Endodermal cell (in vitro differentiated cells): Measurements from ENCODE around the gene ATP13A2. TPM values are rescaled to one million over a fixed set of nuclear protein-coding genes. Genes with fewer than 3 reads are reported as not detected.

ENCODE experiments used
- DNase-seq: peaks from one replicate; pipeline ENCODE4 v3.0.0-alpha.2; 2017
- H3K27ac ChIP-seq: 2 replicates; pipeline ENCODE4 v1.5.1; 2013; ENCODE audit warnings: mild to moderate bottlenecking, low read depth, low read length, moderate library complexity
- H3K27me3 ChIP-seq: 2 replicates; pipeline ENCODE4 v1.6.1; 2013; ENCODE audit warnings: mild to moderate bottlenecking, low read length, moderate library complexity; ENCODE audit not compliant: insufficient read depth, control insufficient read depth, poor library complexity, severe bottlenecking
- H3K36me3 ChIP-seq: 2 replicates; pipeline ENCODE4 v1.7.0; 2013; ENCODE audit warnings: mild to moderate bottlenecking, low read length, moderate library complexity; ENCODE audit not compliant: control insufficient read depth, insufficient read depth
- H3K4me1 ChIP-seq: one replicate; pipeline ENCODE4 v1.7.0; 2013; ENCODE audit warnings: low read length; ENCODE audit not compliant: control insufficient read depth, insufficient read depth
- H3K4me3 ChIP-seq: 2 replicates; pipeline ENCODE4 v1.5.1; 2013; ENCODE audit warnings: mild to moderate bottlenecking, low read length, moderate library complexity
- H3K9ac ChIP-seq: 2 replicates; pipeline ENCODE4 v1.6.1; 2013; ENCODE audit warnings: mild to moderate bottlenecking, low read length, moderate library complexity; ENCODE audit not compliant: poor library complexity, severe bottlenecking; ENCODE audit errors: extremely low read depth
- H3K9me3 ChIP-seq: 2 replicates; pipeline ENCODE4 v1.6.1; 2013; ENCODE audit warnings: mild to moderate bottlenecking, low read length, moderate library complexity; ENCODE audit not compliant: control insufficient read depth
- H3K27ac Mint-ChIP-seq: 2 replicates; pipeline ENCODE4 v1.8.0; 2020; ENCODE audit warnings: mixed read lengths
- H3K27me3 Mint-ChIP-seq: 2 replicates; pipeline ENCODE4 v1.8.0; 2021; ENCODE audit warnings: mild to moderate bottlenecking, mixed read lengths; ENCODE audit not compliant: insufficient read depth
- H3K36me3 Mint-ChIP-seq: 2 replicates; pipeline ENCODE4 v1.8.0; 2020; ENCODE audit warnings: low read depth, mixed read lengths
- H3K4me1 Mint-ChIP-seq: 2 replicates; pipeline ENCODE4 v1.8.0; 2020; ENCODE audit warnings: mixed read lengths
- H3K4me3 Mint-ChIP-seq: 2 replicates; pipeline ENCODE4 v1.8.0; 2020; ENCODE audit warnings: mild to moderate bottlenecking, moderate library complexity, mixed read lengths
- H3K9me3 Mint-ChIP-seq: 2 replicates; pipeline ENCODE4 v1.8.0; 2020; ENCODE audit warnings: mild to moderate bottlenecking, mixed read lengths
- WGBS, 2 experiments: methylation state at CpG; one replicate each; pipeline versions ENCODE4 v1.1.5 to v1.1.7; 2013; ENCODE audit warnings: missing lambda C conversion rate in 2 of 2, mixed read lengths in 1 of 2; ENCODE audit not compliant: insufficient coverage in 1 of 2, insufficient read length in 1 of 2; 5-methylcytosine and 5-hydroxymethylcytosine counted together
- total RNA-seq, 2 donors: library from RNA; stranded (reverse); fragmentation: NEBNext Ultra II Directional in 1 of 2; extraction: Animal tissue kit (Norgen Biotek cat#: 25700) in 1 of 2; gene quantifications; 2 replicates in 1 of 2; 3 replicates in 1 of 2; pipeline ENCODE4 v1.2.1, GENCODE V29; 2021
- TF ChIP-seq, protein P1 (sequence below): fragments of 200-600 bp; sonication (generic); conservative IDR thresholded peaks from 2 replicates; pipeline ENCODE4 v1.5.0; 2021; ENCODE audit warnings: antibody characterized with exemption, mild to moderate bottlenecking

ATP13A2 gene
- total RNA-seq, 2 donors from 2014 or later = 69.4 to 82.6 TPM

DNA sequence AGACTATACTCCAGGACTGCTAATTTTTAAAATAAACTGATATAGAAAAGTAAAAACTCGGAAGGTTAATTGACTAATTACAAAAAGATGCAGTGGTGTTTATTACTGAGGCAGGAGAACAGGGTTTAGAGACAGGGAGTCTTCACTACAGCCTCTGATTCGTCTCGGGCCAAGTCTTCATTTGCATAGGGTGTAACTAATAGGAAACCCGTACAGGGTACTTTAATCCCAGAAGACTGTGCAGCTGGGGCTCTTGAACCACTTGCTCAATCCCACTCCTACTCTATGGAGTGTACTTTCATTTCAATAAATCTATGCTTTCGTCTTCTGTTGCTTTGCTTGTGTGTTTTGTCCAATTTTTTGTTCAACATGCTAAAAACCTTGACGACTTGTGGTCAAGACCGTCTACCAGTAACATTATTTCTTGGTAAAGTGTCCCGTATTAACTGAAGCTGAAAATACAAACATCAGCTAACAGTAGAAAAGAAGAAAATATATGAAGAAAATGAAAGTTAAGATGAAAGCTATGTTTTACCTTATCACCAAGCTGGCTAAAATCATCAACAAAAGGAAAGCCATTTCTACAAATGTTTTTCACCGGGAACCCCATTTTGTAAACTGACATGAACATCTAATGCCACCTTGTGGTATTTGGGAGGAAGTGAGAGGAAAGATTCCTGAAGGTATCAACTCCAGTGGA lies 34.1 kb upstream of the ATP13A2 start:
- Mint-ChIP-seq H3K27ac (peak overlapping the region; percentile 35), H3K36me3 (peaks cover 29% of the 10 kb centered on the region), H3K4me3 (no peak overlapping the region), H3K4me1 (peaks cover 3% of the 10 kb centered on the region), H3K27me3 (no peaks in the 10 kb centered on the region), H3K9me3 (no peaks in the 10 kb centered on the region)
- DNase-seq = no peak
- Histone ChIP-seq H3K9me3 (no peaks in the 10 kb centered on the region), H3K4me3 (no peak overlapping the region), H3K27me3 (no peaks in the 10 kb centered on the region), H3K36me3 (peaks cover 53% of the 10 kb centered on the region), H3K9ac (peak overlapping the region; percentile 28), H3K27ac (no peak overlapping the region), H3K4me1 (no peaks in the 10 kb centered on the region)
- TF ChIP-seq, protein P1, sequence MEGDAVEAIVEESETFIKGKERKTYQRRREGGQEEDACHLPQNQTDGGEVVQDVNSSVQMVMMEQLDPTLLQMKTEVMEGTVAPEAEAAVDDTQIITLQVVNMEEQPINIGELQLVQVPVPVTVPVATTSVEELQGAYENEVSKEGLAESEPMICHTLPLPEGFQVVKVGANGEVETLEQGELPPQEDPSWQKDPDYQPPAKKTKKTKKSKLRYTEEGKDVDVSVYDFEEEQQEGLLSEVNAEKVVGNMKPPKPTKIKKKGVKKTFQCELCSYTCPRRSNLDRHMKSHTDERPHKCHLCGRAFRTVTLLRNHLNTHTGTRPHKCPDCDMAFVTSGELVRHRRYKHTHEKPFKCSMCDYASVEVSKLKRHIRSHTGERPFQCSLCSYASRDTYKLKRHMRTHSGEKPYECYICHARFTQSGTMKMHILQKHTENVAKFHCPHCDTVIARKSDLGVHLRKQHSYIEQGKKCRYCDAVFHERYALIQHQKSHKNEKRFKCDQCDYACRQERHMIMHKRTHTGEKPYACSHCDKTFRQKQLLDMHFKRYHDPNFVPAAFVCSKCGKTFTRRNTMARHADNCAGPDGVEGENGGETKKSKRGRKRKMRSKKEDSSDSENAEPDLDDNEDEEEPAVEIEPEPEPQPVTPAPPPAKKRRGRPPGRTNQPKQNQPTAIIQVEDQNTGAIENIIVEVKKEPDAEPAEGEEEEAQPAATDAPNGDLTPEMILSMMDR = peak; percentile 86
- WGBS, 2 experiments = 78 to 83% methylated on average over 7 to 9 of the region's 9 CpGs

DNA sequence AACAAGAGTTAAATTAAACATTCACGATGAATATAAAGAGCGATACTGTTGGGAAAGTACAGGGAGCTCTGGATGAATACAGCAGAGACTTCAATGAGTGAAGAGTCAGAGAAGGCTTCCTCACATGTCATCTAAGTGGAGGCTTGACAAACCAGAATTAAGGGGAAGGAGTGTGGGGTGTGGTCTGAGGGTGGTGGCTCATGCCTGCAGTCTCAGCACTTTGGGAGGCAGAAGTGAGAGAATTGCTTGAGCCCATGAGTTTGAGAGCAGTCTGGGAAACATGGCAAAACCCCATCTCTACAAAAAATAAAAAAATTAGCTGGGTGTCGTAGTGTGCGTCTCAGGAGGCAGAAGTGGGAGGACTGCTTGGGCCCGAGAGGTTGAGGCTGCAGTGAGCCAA lies 33.4 kb upstream of the ATP13A2 start:
- no peak overlapping the region for H3K4me3 Mint-ChIP-seq
- peaks cover 28% of the 10 kb centered on the region for H3K36me3 Mint-ChIP-seq
- TF ChIP-seq, protein P1 = no peak
- peaks cover 3% of the 10 kb centered on the region for H3K4me1 Mint-ChIP-seq
- no peak for DNase-seq
- H3K9me3 Mint-ChIP-seq = no peaks in the 10 kb centered on the region
- H3K27me3 Mint-ChIP-seq = no peaks in the 10 kb centered on the region
- H3K27ac Mint-ChIP-seq = peak overlapping the region; percentile 3
- no peaks in the 10 kb centered on the region for H3K9me3 ChIP-seq
- no peaks in the 10 kb centered on the region for H3K4me1 ChIP-seq
- H3K4me3 ChIP-seq = no peak overlapping the region
- no peak overlapping the region for H3K9ac ChIP-seq
- no peak overlapping the region for H3K27ac ChIP-seq
- WGBS, 2 experiments = 75 to 76% methylated on average over 5 of the region's 5 CpGs
- peaks cover 53% of the 10 kb centered on the region for H3K36me3 ChIP-seq
- H3K27me3 ChIP-seq = no peaks in the 10 kb centered on the region

DNA sequence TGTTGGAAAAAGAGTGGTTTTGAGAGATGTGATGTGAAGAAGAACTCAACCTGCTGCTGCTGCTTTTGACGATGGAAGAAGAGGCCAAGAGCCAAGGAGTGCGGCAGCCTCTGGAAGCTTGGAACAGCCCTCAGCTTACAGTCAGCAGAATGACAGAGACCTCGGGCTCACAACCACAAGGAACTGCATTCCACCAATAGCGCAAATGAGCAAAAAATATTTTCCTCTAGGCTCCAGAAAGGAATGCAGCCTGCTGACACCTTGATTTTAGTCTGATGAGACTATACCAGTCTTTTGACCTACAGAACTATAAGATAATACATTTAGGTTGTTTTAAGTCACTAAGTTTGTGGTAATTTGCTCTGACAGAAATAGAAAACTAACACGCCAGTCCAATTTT lies 31.9 kb upstream of the ATP13A2 start:
- 67 to 75% methylated on average over 3 to 4 of the region's 5 CpGs for WGBS, 2 experiments
- Histone ChIP-seq H3K9me3 (no peaks in the 10 kb centered on the region), H3K9ac (no peak overlapping the region), H3K4me1 (no peaks in the 10 kb centered on the region), H3K27me3 (no peaks in the 10 kb centered on the region), H3K36me3 (peaks cover 59% of the 10 kb centered on the region), H3K27ac (no peak overlapping the region), H3K4me3 (no peak overlapping the region)
- TF ChIP-seq, protein P1 = no peak
- no peak for DNase-seq
- peaks cover 3% of the 10 kb centered on the region for H3K4me1 Mint-ChIP-seq
- no peaks in the 10 kb centered on the region for H3K27me3 Mint-ChIP-seq
- H3K9me3 Mint-ChIP-seq = no peaks in the 10 kb centered on the region
- H3K36me3 Mint-ChIP-seq = peaks cover 34% of the 10 kb centered on the region
- H3K27ac Mint-ChIP-seq = no peak overlapping the region
- H3K4me3 Mint-ChIP-seq = no peak overlapping the region
